ENCODE measurements around the gene DENND5B. TPM values are rescaled to one million over a fixed set of nuclear protein-coding genes. Genes with fewer than 3 reads are reported as not detected.

The DENND5B gene
- total RNA-seq: 10 to 100 TPM in 1 of 2 donors, 1 to 10 TPM in 1; 6.9 to 32.3 TPM

DNA sequence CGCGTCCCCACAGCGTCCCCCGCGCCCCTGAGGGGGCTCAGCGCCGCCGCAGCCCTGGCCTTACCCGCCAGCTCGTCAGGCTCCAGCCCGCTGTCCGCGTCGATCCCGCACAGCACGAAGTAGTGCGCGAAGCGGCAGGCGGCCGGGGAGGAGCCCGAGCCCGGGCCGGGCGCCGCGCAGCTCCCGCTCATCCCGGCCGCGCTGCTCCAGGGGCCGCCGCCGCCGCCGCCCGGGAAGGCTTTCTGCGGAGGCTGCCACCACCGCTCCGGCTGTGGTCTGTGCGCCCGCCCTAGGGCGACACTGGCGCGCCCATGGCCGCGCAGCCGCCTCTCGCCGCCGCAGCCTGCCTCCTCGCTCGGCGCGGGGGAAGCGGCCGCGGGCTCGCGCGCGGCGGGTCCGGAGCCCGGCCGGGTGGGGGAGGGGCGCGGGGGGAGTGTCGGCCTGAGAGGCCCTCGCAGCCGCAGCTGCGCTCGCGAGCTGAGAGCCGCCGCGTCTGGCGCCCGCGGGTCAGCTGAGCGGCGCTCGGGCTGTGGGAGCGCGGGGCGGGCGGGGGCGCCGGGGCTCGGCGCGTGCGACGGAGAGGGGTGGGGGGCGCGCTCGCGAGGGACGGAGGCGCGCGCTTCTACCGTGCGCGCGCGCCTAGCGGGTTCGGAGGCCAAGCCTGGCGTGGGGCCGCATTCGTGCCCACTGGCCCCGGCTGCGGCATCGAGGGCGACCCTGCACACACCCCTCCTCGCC, at the start of gene DENND5B:
Gene DENND5B, minus strand, starts transcription at position 495 of the 738 bp plus-strand sequence. Its CDS starts 304 bp downstream, at position 191.
- 1% methylated on average over 79 of the region's 117 CpGs for WGBS
- no peaks in the 10 kb centered on the region for H3K9me3 ChIP-seq
- H3K27ac ChIP-seq: peak within 1 kb of the TSS; percentile 88 to 89
- TF ChIP-seq CTCF (IDR thresholded peaks at IDR 0.05) (no peak), POLR2A (IDR thresholded peaks at IDR 0.05) (no peak), POLR2AphosphoS5 (IDR thresholded peaks at IDR 0.05) (no peak)
- H3K4me1 ChIP-seq (replicated peaks): no peaks in the 10 kb centered on the region
- intact Hi-C loops (cut with DNase I): no loop called here
- H3K27me3 ChIP-seq (replicated peaks; ENCODE audit: insufficient read depth): no peaks in the 10 kb centered on the region
- DNase-seq (ENCODE audit: low spot score): peak; percentile 50
- H3K36me3 ChIP-seq: no peaks in the 10 kb centered on the region
- H3K4me3 ChIP-seq: peak within 1 kb of the TSS; percentile 86 to 87

DNA sequence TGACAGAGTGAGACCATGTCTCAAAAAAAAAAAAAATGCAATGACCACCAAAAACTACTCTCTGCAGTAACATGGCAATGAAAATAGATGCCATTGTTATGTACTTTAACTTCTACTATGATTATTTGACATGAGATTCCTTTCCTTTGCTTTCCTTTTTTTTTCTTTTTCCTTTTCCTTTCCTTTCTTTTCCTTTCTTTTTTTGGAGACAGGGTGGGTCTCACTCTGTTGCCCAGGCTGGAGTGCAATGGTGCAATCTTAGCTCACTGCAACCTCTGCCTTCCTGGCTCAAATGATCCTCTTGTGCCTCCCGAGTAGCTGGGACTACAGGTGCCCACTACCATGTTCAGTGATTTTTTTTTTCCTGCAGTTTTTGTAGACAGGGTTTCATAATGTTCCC, 43.7 kb upstream of the DENND5B start:
- WGBS: 97% methylated on average over 1 of the region's 1 CpG

GRCh38 chr12:31633464-31633863, 42.5 kb upstream of the DENND5B start:
- TF ChIP-seq CTCF (IDR thresholded peaks at IDR 0.05): no peak
- no peak for TF ChIP-seq POLR2AphosphoS5 (IDR thresholded peaks at IDR 0.05)
- no peak for TF ChIP-seq POLR2A (IDR thresholded peaks at IDR 0.05)
- H3K36me3 ChIP-seq: no peaks in the 10 kb centered on the region
- H3K27me3 ChIP-seq (replicated peaks; ENCODE audit: insufficient read depth): no peaks in the 10 kb centered on the region
- intact Hi-C loops (cut with DNase I): no loop called here
- WGBS: 82% methylated on average over 4 of the region's 4 CpGs
- H3K4me3 ChIP-seq: no peak overlapping the region
- H3K4me1 ChIP-seq (replicated peaks): no peaks in the 10 kb centered on the region
- no peak for DNase-seq (ENCODE audit: low spot score)
- no peaks in the 10 kb centered on the region for H3K9me3 ChIP-seq
- no peak overlapping the region for H3K27ac ChIP-seq

More for the DNA sequence above, 43.7 kb upstream of the DENND5B start:
- DNase-seq (ENCODE audit: low spot score): no peak
- Histone ChIP-seq H3K9me3 (no peaks in the 10 kb centered on the region), H3K36me3 (no peaks in the 10 kb centered on the region), H3K4me3 (no peak overlapping the region), H3K27me3 (replicated peaks; ENCODE audit: insufficient read depth) (no peaks in the 10 kb centered on the region), H3K4me1 (replicated peaks) (no peaks in the 10 kb centered on the region), H3K27ac (no peak overlapping the region)
- intact Hi-C loops (cut with DNase I): no loop called here
- TF ChIP-seq CTCF (IDR thresholded peaks at IDR 0.05) (no peak), POLR2A (IDR thresholded peaks at IDR 0.05) (no peak), POLR2AphosphoS5 (IDR thresholded peaks at IDR 0.05) (no peak)

GRCh38 chr12:31631809-31632208, 40.9 kb upstream of the DENND5B start:
- Histone ChIP-seq H3K27me3 (replicated peaks; ENCODE audit: insufficient read depth) (no peaks in the 10 kb centered on the region), H3K36me3 (no peaks in the 10 kb centered on the region), H3K9me3 (no peaks in the 10 kb centered on the region), H3K27ac (no peak overlapping the region), H3K4me3 (no peak overlapping the region), H3K4me1 (replicated peaks) (no peaks in the 10 kb centered on the region)
- no peak for TF ChIP-seq CTCF (IDR thresholded peaks at IDR 0.05)
- TF ChIP-seq POLR2A (IDR thresholded peaks at IDR 0.05): no peak
- DNase-seq (ENCODE audit: low spot score): no peak
- 92% methylated on average over 12 of the region's 12 CpGs for WGBS
- intact Hi-C loops (cut with DNase I): no loop called here
